Keratinocyte (primary cell): ENCODE measurements around the gene STK26. TPM values are rescaled to one million over a fixed set of nuclear protein-coding genes. Genes with fewer than 3 reads are reported as not detected.

Experiments used
- DNase-seq: peaks from one replicate; pipeline ENCODE4 v3.0.0-alpha.2; 2011; ENCODE audit warnings: low read depth, missing footprints, low spot score
- FAIRE-seq: peaks from 2 replicates; lab custom pipeline; 2011; peaks lifted over from hg19 to GRCh38; lab: Jason Lieb, UNC
- H2AFZ ChIP-seq: 2 replicates; pipeline ENCODE4 v1.6.0; 2012; ENCODE audit warnings: low read length, control low read depth, inconsistent platforms; ENCODE audit not compliant: control insufficient read depth
- H3K27ac ChIP-seq: 2 replicates; pipeline ENCODE4 v1.5.1; 2011; ENCODE audit warnings: low read length; ENCODE audit not compliant: control insufficient read depth, insufficient read depth
- H3K27me3 ChIP-seq: 3 replicates; pipeline ENCODE4 v1.6.0; 2011; ENCODE audit warnings: low read length; ENCODE audit not compliant: control insufficient read depth, insufficient read depth; ENCODE audit errors: extremely low read depth
- H3K36me3 ChIP-seq, 2 experiments: 2 replicates in 1 of 2; 3 replicates in 1 of 2; pipeline ENCODE4 v1.5.1; 2011; ENCODE audit warnings: low read length in 2 of 2, mild to moderate bottlenecking in 1 of 2; ENCODE audit not compliant: control insufficient read depth in 2 of 2, insufficient read depth in 2 of 2; ENCODE audit errors: extremely low read depth in 1 of 2
- H3K4me1 ChIP-seq: 3 replicates; pipeline ENCODE4 v1.5.1; 2011; ENCODE audit warnings: low read length; ENCODE audit not compliant: control insufficient read depth, insufficient read depth; ENCODE audit errors: extremely low read depth
- H3K4me2 ChIP-seq: 3 replicates; pipeline ENCODE4 v1.6.0; 2011; ENCODE audit warnings: low read depth, low read length; ENCODE audit not compliant: control insufficient read depth, insufficient read depth; ENCODE audit errors: extremely low read depth
- H3K4me3 ChIP-seq, 3 experiments: fragments of 200-600 bp in 1 of 3; sonication (generic) in 1 of 3; 2 replicates in 2 of 3; 3 replicates in 1 of 3; pipeline ENCODE4 v1.5.1; 2011 to 2016; ENCODE audit warnings: low read length in 3 of 3, mild to moderate bottlenecking in 3 of 3, control low read depth in 2 of 3, inconsistent platforms in 1 of 3, low read depth in 1 of 3, mixed read lengths in 1 of 3, mixed run types in 1 of 3, moderate library complexity in 1 of 3; ENCODE audit not compliant: control insufficient read depth in 2 of 3, insufficient read depth in 2 of 3; ENCODE audit errors: extremely low read depth in 1 of 3
- H3K79me2 ChIP-seq: 2 replicates; pipeline ENCODE4 v1.6.0; 2012; ENCODE audit warnings: low read length; ENCODE audit not compliant: control insufficient read depth, insufficient read depth
- H3K9ac ChIP-seq: 3 replicates; pipeline ENCODE4 v1.6.0; 2011; ENCODE audit warnings: low read length; ENCODE audit not compliant: control insufficient read depth, insufficient read depth; ENCODE audit errors: extremely low read depth
- H3K9me1 ChIP-seq: 3 replicates; pipeline ENCODE4 v1.6.0; 2011; ENCODE audit warnings: low read length; ENCODE audit not compliant: control insufficient read depth, insufficient read depth; ENCODE audit errors: extremely low read depth
- H3K9me3 ChIP-seq: 2 replicates; pipeline ENCODE4 v1.5.1; 2012; ENCODE audit warnings: low read depth, low read length; ENCODE audit not compliant: control insufficient read depth
- H4K20me1 ChIP-seq: 3 replicates; pipeline ENCODE4 v1.6.0; 2011; ENCODE audit warnings: low read length; ENCODE audit not compliant: control insufficient read depth, insufficient read depth; ENCODE audit errors: extremely low read depth
- CTCF ChIP-seq, 3 experiments: IDR thresholded peaks in 1 of 3; conservative IDR thresholded peaks in 1 of 3; optimal IDR thresholded peaks in 1 of 3; 2 replicates in 2 of 3; 3 replicates in 1 of 3; pipeline versions ENCODE3 to v1.5.1; 2011; ENCODE audit warnings: low read length in 3 of 3, mild to moderate bottlenecking in 3 of 3, moderate library complexity in 2 of 3, control low read depth in 1 of 3, inconsistent platforms in 1 of 3; ENCODE audit not compliant: insufficient read depth in 2 of 3; ENCODE audit errors: extremely low read depth in 1 of 3
- EZH2 ChIP-seq: IDR thresholded peaks from one replicate; pipeline ENCODE4 v1.6.1; 2012; ENCODE audit warnings: inconsistent platforms, mild to moderate bottlenecking, low read length, moderate library complexity
- dilution Hi-C: fragments of 300-500 bp; cut with MboI; formaldehyde crosslinking; loops from one replicate; pipeline ENCODE4 v1.7.0; 2020; ENCODE audit warnings: low sequenced_read_pairs; ENCODE audit not compliant: extremely low pct_ligation_motif_present
- polyA plus RNA-seq, 5 experiments: library from polyadenylated mRNA; depleted of rRNA in 3 of 5; stranded (reverse) in 3 of 5; stranded (forward) in 1 of 5; unstranded in 1 of 5; fragments of >200 nt; gene quantifications; 1 replicate in 1 of 5; 2 replicates in 3 of 5; 3 replicates in 1 of 5; pipeline versions ENCODE4 v1.2.1 to v1.2.3, GENCODE V29; 2011 to 2012; ENCODE audit warnings: missing spikeins in 2 of 5, low read depth in 1 of 5, low replicate concordance in 1 of 5

Gene STK26
- polyA plus RNA-seq, 1 donor (not counting 4 experiments of a cell fraction or from before 2014, with no cell fraction given) = 32.3 TPM

- FAIRE-seq = no peak
- Histone ChIP-seq H3K36me3 (no peaks in the 10 kb centered on the region), H4K20me1 (no peaks in the 10 kb centered on the region), H3K4me2 (no peak overlapping the region), H3K9ac (no peak overlapping the region), H3K4me3 (no peak overlapping the region), H3K27ac (no peak overlapping the region), H3K27me3 (no peaks in the 10 kb centered on the region), H3K9me1 (no peaks in the 10 kb centered on the region), H3K9me3 (no peaks in the 10 kb centered on the region), H2AFZ (no peak overlapping the region), H3K4me1 (no peaks in the 10 kb centered on the region), H3K79me2 (peaks cover 8% of the 10 kb centered on the region)
- DNase-seq = no peak
- dilution Hi-C loops = no loop called here
- TF ChIP-seq EZH2 (no peak), CTCF (optimal IDR thresholded peaks at IDR 0.05 in 1 of 3, IDR thresholded peaks at IDR 0.05 in 1 of 3, conservative IDR thresholded peaks at IDR 0.05 in 1 of 3; ENCODE audit: extremely low read depth in 1 of 3, insufficient read depth in 2 of 3, low read length in 3 of 3) (no peak)
These were observed 20.9 kb downstream of the STK26 start for GRCh38 chrX:132043977-132044376.

GRCh38 chrX:132044953-132045352 is 21.9 kb downstream of the STK26 start:
- no peaks in the 10 kb centered on the region for H4K20me1 ChIP-seq
- no peak overlapping the region for H3K4me2 ChIP-seq
- TF ChIP-seq CTCF (optimal IDR thresholded peaks at IDR 0.05 in 1 of 3, IDR thresholded peaks at IDR 0.05 in 1 of 3, conservative IDR thresholded peaks at IDR 0.05 in 1 of 3; ENCODE audit: extremely low read depth in 1 of 3, insufficient read depth in 2 of 3, low read length in 3 of 3) = no peak
- no peak for TF ChIP-seq EZH2
- H3K27me3 ChIP-seq = no peaks in the 10 kb centered on the region
- no peak overlapping the region for H2AFZ ChIP-seq
- DNase-seq (no peak), FAIRE-seq (no peak)
- peaks cover 8% of the 10 kb centered on the region for H3K79me2 ChIP-seq
- no peak overlapping the region for H3K9ac ChIP-seq
- H3K9me3 ChIP-seq = no peaks in the 10 kb centered on the region
- H3K36me3 ChIP-seq = no peaks in the 10 kb centered on the region
- no peak overlapping the region for H3K27ac ChIP-seq
- H3K4me3 ChIP-seq = no peak overlapping the region
- dilution Hi-C loops = no loop called here
- H3K9me1 ChIP-seq = no peaks in the 10 kb centered on the region
- H3K4me1 ChIP-seq = no peaks in the 10 kb centered on the region
